Tibial nerve (tissue), 4 donors: ENCODE results near the gene PPP1R15B. TPM values are rescaled to one million over a fixed set of nuclear protein-coding genes. Genes with fewer than 3 reads are reported as not detected.

Experiments used
- DNase-seq, 2 donors: peaks; one replicate each; pipeline ENCODE4 v3.0.0-alpha.2; 2019; ENCODE audit warnings: low spot score in 2 of 2
- H3K27ac ChIP-seq, 4 donors: fragments of 200-600 bp; sonication (generic) in 3 of 4; one replicate each; pipeline ENCODE4 v1.5.1; 2017 to 2019; ENCODE audit warnings: mild to moderate bottlenecking in 1 of 4
- H3K27me3 ChIP-seq, 2 donors: fragments of 200-600 bp; sonication (generic) in 1 of 2; one replicate each; pipeline versions ENCODE4 v1.5.1 to v1.6.0; 2017 to 2019
- H3K36me3 ChIP-seq, 3 donors: fragments of 200-600 bp; sonication (generic); one replicate each; pipeline ENCODE4 v1.5.1; 2018 to 2019
- H3K4me1 ChIP-seq, 4 donors: fragments of 200-600 bp; sonication (generic) in 3 of 4; one replicate each; pipeline ENCODE4 v1.5.1; 2017 to 2019
- H3K4me3 ChIP-seq, 4 donors: fragments of 200-600 bp; sonication (generic) in 3 of 4; one replicate each; pipeline ENCODE4 v1.5.1; 2017 to 2019; ENCODE audit warnings: mild to moderate bottlenecking in 1 of 4, moderate library complexity in 1 of 4
- H3K9me3 ChIP-seq, 4 donors: fragments of 200-600 bp; sonication (generic) in 3 of 4; one replicate each; pipeline ENCODE4 v1.5.1; 2017 to 2019
- EP300 ChIP-seq, 2 donors: sonication (generic); formaldehyde crosslinking; IDR thresholded peaks; one replicate each; pipeline ENCODE4 v1.6.1; 2017; ENCODE audit warnings: antibody characterized with exemption in 2 of 2, mild to moderate bottlenecking in 1 of 2
- POLR2A ChIP-seq, 2 donors: fragments of 450-650 bp; IDR thresholded peaks; one replicate each; pipeline ENCODE4 v1.6.1; 2017; ENCODE audit warnings: antibody characterized with exemption in 2 of 2, mild to moderate bottlenecking in 2 of 2, moderate library complexity in 2 of 2
- WGBS, 2 donors: methylation state at CpG; one replicate each; pipeline ENCODE4 v1.1.5; 2018; 5-methylcytosine and 5-hydroxymethylcytosine counted together
- total RNA-seq, 4 donors: library from RNA; depleted of rRNA; stranded (reverse); fragments of >200 nt; gene quantifications; one replicate each; pipeline ENCODE4 v1.1.0, GENCODE V29; 2016
- TF ChIP-seq, protein P1 (sequence below), 5 experiments: fragments of 200-600 bp in 3 of 5; fragments of 450-650 bp in 2 of 5; sonication (generic) in 3 of 5; IDR thresholded peaks; one replicate each; pipeline ENCODE4 v1.5.1; 2016 to 2019; ENCODE audit warnings: antibody characterized with exemption in 5 of 5, mild to moderate bottlenecking in 3 of 5, moderate library complexity in 2 of 5

PPP1R15B gene
- total RNA-seq, 4 donors from 2014 or later = 42.9 to 59.9 (median 49.2) TPM

DNA sequence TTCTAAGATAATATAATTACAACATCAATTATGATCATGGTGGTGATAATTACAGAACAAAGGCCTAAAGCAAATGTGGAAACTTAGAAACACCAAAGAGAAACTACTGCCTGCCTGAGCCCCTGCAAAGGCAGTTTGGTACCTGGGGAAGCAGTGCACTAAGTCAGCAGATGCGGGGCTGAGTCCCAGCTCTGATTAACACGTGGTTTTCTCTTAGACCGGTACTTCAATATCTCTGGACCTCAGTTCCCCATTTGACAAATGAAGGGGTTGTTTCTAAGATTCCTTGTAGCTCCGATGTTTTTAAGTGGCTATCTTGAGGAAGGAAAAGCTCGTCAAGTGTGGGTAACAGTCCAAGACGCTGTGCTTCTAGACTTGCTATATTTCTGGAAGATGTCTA, 35.2 kb downstream of the PPP1R15B start:
- DNase-seq = no peak
- Histone ChIP-seq H3K27ac (no peak overlapping the region), H3K36me3 (no peaks in the 10 kb centered on the region), H3K9me3 (no peaks in the 10 kb centered on the region), H3K4me1 (peaks cover 0 to 15% (median 12%) of the 10 kb centered on the region in 4 donors), H3K27me3 (peaks cover 0 to 43% of the 10 kb centered on the region in 2 donors), H3K4me3 (no peak overlapping the region)
- 71 to 81% methylated on average over 6 of the region's 6 CpGs for WGBS, 2 donors
- TF ChIP-seq, protein P1, sequence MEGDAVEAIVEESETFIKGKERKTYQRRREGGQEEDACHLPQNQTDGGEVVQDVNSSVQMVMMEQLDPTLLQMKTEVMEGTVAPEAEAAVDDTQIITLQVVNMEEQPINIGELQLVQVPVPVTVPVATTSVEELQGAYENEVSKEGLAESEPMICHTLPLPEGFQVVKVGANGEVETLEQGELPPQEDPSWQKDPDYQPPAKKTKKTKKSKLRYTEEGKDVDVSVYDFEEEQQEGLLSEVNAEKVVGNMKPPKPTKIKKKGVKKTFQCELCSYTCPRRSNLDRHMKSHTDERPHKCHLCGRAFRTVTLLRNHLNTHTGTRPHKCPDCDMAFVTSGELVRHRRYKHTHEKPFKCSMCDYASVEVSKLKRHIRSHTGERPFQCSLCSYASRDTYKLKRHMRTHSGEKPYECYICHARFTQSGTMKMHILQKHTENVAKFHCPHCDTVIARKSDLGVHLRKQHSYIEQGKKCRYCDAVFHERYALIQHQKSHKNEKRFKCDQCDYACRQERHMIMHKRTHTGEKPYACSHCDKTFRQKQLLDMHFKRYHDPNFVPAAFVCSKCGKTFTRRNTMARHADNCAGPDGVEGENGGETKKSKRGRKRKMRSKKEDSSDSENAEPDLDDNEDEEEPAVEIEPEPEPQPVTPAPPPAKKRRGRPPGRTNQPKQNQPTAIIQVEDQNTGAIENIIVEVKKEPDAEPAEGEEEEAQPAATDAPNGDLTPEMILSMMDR (IDR thresholded peaks at IDR 0.05) = no peak
- TF ChIP-seq EP300 (IDR thresholded peaks at IDR 0.05) = no peak
- no peak for TF ChIP-seq POLR2A (IDR thresholded peaks at IDR 0.05)

DNA sequence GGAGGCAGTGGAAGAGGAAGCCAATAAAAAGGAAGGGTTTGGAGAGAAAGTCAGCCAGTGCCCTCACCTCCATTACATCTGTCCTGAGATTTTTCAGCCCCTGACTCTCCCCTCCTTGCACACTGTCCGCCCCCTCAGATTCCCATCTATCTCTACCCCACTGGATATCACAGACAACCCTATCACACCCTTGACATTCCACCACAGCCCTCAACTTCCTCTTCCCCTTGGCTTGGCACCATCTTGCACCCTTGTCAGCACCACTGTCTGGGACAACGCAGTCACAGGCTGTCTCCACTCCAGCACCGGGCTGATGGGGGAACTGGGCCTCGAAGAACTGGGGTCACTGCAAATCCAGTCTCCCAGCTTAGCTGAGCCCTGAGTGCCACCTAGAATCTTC, 37.7 kb downstream of the PPP1R15B start:
- H3K36me3 ChIP-seq = no peaks in the 10 kb centered on the region
- no peak for DNase-seq
- H3K27me3 ChIP-seq = peaks cover 0 to 40% of the 10 kb centered on the region in 2 donors
- WGBS, 2 donors = 82 to 96% methylated on average over 4 of the region's 4 CpGs
- no peak overlapping the region for H3K27ac ChIP-seq
- no peak for TF ChIP-seq EP300 (IDR thresholded peaks at IDR 0.05)
- TF ChIP-seq, protein P1 (IDR thresholded peaks at IDR 0.05) = no peak
- TF ChIP-seq POLR2A (IDR thresholded peaks at IDR 0.05) = no peak
- no peak overlapping the region for H3K4me3 ChIP-seq
- no peaks in the 10 kb centered on the region for H3K9me3 ChIP-seq
- peaks cover 0 to 19% (median 12%) of the 10 kb centered on the region in 4 donors for H3K4me1 ChIP-seq

DNA sequence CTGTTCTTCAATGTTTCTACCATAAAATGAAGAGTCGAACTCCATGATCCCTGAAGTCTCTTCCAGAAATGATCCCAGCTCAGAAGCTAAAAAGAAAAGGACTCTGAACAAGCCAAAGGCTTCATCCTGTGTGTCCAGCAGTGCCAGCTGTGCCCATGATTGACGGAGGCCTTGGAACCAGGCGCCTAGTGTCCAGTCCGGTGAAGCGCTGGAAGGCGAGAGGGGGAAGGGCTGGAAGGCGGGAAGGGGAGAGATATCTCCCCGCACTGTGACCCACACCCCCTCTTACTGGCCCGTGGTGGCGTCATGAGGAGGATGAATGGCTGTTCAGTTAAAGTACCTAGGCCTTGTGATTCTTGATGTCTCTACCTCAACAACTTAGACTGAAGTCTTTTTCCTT, 41.4 kb downstream of the PPP1R15B start:
- DNase-seq = no peak
- H3K4me3 ChIP-seq = no peak overlapping the region
- WGBS, 2 donors = 73 to 89% methylated on average over 10 of the region's 10 CpGs
- peaks cover 0 to 5% (median 0%) of the 10 kb centered on the region in 4 donors for H3K4me1 ChIP-seq
- H3K27me3 ChIP-seq = peaks cover 0 to 4% of the 10 kb centered on the region in 2 donors
- H3K36me3 ChIP-seq = no peaks in the 10 kb centered on the region
- no peak overlapping the region for H3K27ac ChIP-seq
- H3K9me3 ChIP-seq = no peaks in the 10 kb centered on the region
- no peak for TF ChIP-seq EP300 (IDR thresholded peaks at IDR 0.05)
- no peak for TF ChIP-seq POLR2A (IDR thresholded peaks at IDR 0.05)
- TF ChIP-seq, protein P1 (IDR thresholded peaks at IDR 0.05) = no peak

DNA sequence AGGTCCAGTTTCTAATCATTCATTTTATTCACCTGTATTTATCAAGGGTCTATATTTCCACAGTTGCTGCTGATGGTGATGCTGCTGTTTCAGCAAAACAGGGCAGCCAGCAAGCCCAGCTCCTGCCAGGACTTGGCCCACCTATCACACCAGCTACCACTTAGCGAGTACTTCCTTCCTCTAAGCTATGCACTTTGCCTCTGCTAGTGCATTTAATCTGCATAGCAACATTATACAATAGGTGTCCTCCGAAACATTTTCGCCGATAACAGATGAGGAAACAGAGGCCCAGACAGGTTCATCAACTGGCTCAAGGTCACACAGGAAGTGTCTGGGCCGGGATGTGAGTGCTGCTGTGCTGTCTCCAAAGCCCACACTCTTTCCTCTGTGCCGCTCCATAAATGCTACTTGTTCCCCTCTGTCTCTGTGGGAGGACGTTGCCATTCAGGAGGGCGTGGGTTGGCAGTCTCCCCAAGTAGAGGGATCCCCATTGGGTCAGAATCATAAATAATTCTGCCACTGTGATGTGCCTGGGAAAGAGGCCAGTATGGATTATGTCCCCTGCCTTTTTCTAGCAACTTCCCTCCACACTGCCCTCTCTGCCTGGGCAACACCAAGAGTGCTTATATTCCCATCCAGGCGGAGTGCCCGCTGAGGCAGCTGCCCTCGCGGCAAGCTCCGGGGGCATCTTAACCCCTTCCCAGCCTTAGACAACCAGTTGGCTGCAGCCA, 42.5 kb downstream of the PPP1R15B start:
- Histone ChIP-seq H3K36me3 (no peaks in the 10 kb centered on the region), H3K9me3 (no peaks in the 10 kb centered on the region), H3K27me3 (no peaks in the 10 kb centered on the region), H3K4me3 (no peak overlapping the region), H3K27ac (no peak overlapping the region), H3K4me1 (peaks cover 0 to 7% (median 0%) of the 10 kb centered on the region in 4 donors)
- whole genome bisulfite sequencing, 2 donors = 45 to 47% methylated on average over 13 of the region's 13 CpGs
- DNase-seq = no peak
- TF ChIP-seq EP300 (IDR thresholded peaks at IDR 0.05) (no peak), POLR2A (IDR thresholded peaks at IDR 0.05) (no peak)
- TF ChIP-seq, protein P1 (IDR thresholded peaks at IDR 0.05) = no peak

DNA sequence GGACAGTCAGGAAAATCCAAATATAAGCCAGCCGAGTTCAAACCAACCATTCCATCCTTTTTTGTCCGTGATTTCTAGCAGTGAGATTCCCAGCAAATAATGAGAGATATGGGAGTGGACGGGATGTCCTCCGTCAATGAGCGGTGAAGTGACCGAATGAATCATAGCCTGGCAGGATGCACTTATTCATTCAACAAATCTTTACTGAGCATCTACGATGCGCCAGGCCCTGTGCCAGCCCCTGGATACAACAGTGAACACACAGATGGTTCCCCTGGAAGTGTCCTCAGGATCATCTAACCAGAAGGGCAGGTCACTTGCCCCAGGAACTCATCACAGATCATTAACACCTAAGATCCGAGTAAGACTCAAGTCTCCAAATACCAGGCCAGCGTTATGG, 43.7 kb downstream of the PPP1R15B start:
- no peak overlapping the region for H3K27ac ChIP-seq
- 77 to 78% methylated on average over 10 of the region's 10 CpGs for WGBS, 2 donors
- no peaks in the 10 kb centered on the region for H3K36me3 ChIP-seq
- H3K27me3 ChIP-seq = no peaks in the 10 kb centered on the region
- H3K9me3 ChIP-seq = no peaks in the 10 kb centered on the region
- DNase-seq = no peak
- TF ChIP-seq, protein P1 (IDR thresholded peaks at IDR 0.05) = no peak
- TF ChIP-seq EP300 (IDR thresholded peaks at IDR 0.05) = no peak
- no peak for TF ChIP-seq POLR2A (IDR thresholded peaks at IDR 0.05)
- H3K4me1 ChIP-seq = peaks cover 0 to 15% (median 5%) of the 10 kb centered on the region in 4 donors
- H3K4me3 ChIP-seq = no peak overlapping the region
